ENCODE data around the gene EDNRA. TPM values are rescaled to one million over a fixed set of nuclear protein-coding genes. Genes with fewer than 3 reads are reported as not detected.

EDNRA gene
- total and polyA plus RNA-seq, 2 of the 8 experiments (the other 6 are each of a cell fraction or from before 2014, with no cell fraction given) = 1.7 to 3.3 TPM

GRCh38 chr4:147440442-147440841, 40.5 kb upstream of the EDNRA start:
- H3K79me1 ChIP-seq (ENCODE audit: low read depth, low read length) = no peaks in the 10 kb centered on the region
- no peak overlapping the region for H3K18ac ChIP-seq (ENCODE audit: extremely low read depth, low read length)
- ChIA-PET POLR2A (ENCODE audit: partially characterized antibody) (no interaction called here), CTCF (ENCODE audit: partially characterized antibody) (no interaction called here)
- no peak overlapping the region for H4K5ac ChIP-seq (ENCODE audit: insufficient read length, low read depth, low read length)
- H3K9me3 ChIP-seq (ENCODE audit: insufficient read depth in 2 of 2, low read depth in 1 of 2, low read length in 1 of 2) = no peaks in the 10 kb centered on the region
- H3K23me2 ChIP-seq (ENCODE audit: low read depth, low read length) = no peaks in the 10 kb centered on the region
- no peak overlapping the region for H3K23ac ChIP-seq (ENCODE audit: insufficient read length)
- H4K8ac ChIP-seq (ENCODE audit: extremely low read depth, insufficient read depth, low read length) = no peak overlapping the region
- no peak overlapping the region for H3K4ac ChIP-seq (replicated peaks; ENCODE audit: insufficient read length, low read depth, low read length)
- FAIRE-seq (no peak), DNase-seq (ENCODE audit: low read depth in 1 of 2, low spot score in 2 of 2) (no peak)
- no peak overlapping the region for H3K56ac ChIP-seq (replicated peaks; ENCODE audit: insufficient read length, low read depth, low read length)
- H4K91ac ChIP-seq (replicated peaks; ENCODE audit: insufficient read length, low read length) = no peak overlapping the region
- no peak overlapping the region for H2AK5ac ChIP-seq (ENCODE audit: low read depth, low read length)
- no peaks in the 10 kb centered on the region for H3K27me3 ChIP-seq (replicated peaks in 1 of 4; ENCODE audit: control insufficient read depth in 3 of 4, extremely low read depth in 1 of 4, insufficient read depth in 3 of 4, low read length in 3 of 4)
- H3K14ac ChIP-seq (ENCODE audit: insufficient read length) = no peak overlapping the region
- H2BK5ac ChIP-seq (ENCODE audit: low read depth, low read length) = no peak overlapping the region
- H2BK12ac ChIP-seq (ENCODE audit: low read depth, low read length) = no peak overlapping the region
- WGBS, 2 experiments (ENCODE audit: extremely low coverage in 1 of 2, insufficient coverage in 1 of 2, insufficient read length in 1 of 2, insufficient replicate concordance in 2 of 2, low coverage in 1 of 2, low lambda C conversion rate in 2 of 2, missing lambda C conversion rate in 1 of 2) = 86% methylated on average over 2 of the region's 2 CpGs; no CpG with 5 or more reads in 1 of the 2 experiments
- no peak overlapping the region for H2BK120ac ChIP-seq (replicated peaks; ENCODE audit: low read depth, low read length)
- H3K36me3 ChIP-seq (ENCODE audit: control insufficient read depth in 2 of 4, insufficient read depth in 4 of 4, low read length in 3 of 4) = no peaks in the 10 kb centered on the region
- no peak overlapping the region for H2BK20ac ChIP-seq (ENCODE audit: low read length)
- no peaks in the 10 kb centered on the region for H4K20me1 ChIP-seq (replicated peaks in 1 of 2; ENCODE audit: control insufficient read depth in 1 of 2, insufficient read depth in 2 of 2, low read length in 2 of 2)
- H3K4me1 ChIP-seq (replicated peaks in 1 of 4; ENCODE audit: control insufficient read depth in 3 of 4, insufficient read depth in 4 of 4, low read length in 3 of 4) = no peaks in the 10 kb centered on the region
- H3K4me3 ChIP-seq (ENCODE audit: extremely low read depth in 1 of 4, insufficient read depth in 2 of 4, low read depth in 3 of 4, low read length in 4 of 4) = no peak overlapping the region
- no peak overlapping the region for H2BK15ac ChIP-seq (ENCODE audit: low read length)
- no peak overlapping the region for H3K27ac ChIP-seq (ENCODE audit: low read depth, low read length)
- H3K9ac ChIP-seq (replicated peaks in 1 of 4; ENCODE audit: extremely low read depth in 1 of 4, low read depth in 3 of 4, low read length in 3 of 4) = no peak overlapping the region
- no peak overlapping the region for H3K4me2 ChIP-seq (ENCODE audit: insufficient read depth in 1 of 2, low read depth in 2 of 2, low read length in 2 of 2)
- H3K79me2 ChIP-seq (ENCODE audit: control insufficient read depth in 1 of 2, insufficient read depth in 2 of 2, low read length in 2 of 2) = no peaks in the 10 kb centered on the region
- no peak overlapping the region for H2AFZ ChIP-seq (ENCODE audit: low read length)
- TF ChIP-seq JUN (IDR thresholded peaks at IDR 0.05; ENCODE audit: low read depth, low read length) (no peak), HDAC2 (IDR thresholded peaks at IDR 0.05; ENCODE audit: borderline replicate concordance in 1 of 2, low read depth in 2 of 2, low read length in 2 of 2) (no peak), GTF2F1 (IDR thresholded peaks at IDR 0.05; ENCODE audit: borderline replicate concordance, low read depth, low read length) (no peak), RNF2 (IDR thresholded peaks at IDR 0.05; ENCODE audit: borderline replicate concordance, low read depth, low read length, missing control alignments, poor library complexity, severe bottlenecking) (no peak), NRF1 (IDR thresholded peaks at IDR 0.05; ENCODE audit: low read depth, low read length) (no peak), KDM4A (IDR thresholded peaks at IDR 0.05; ENCODE audit: low read depth, low read length, severe bottlenecking) (no peak), JUND (IDR thresholded peaks at IDR 0.05; ENCODE audit: low read length) (no peak), CHD2 (IDR thresholded peaks at IDR 0.05; ENCODE audit: low read length) (no peak), SP1 (IDR thresholded peaks at IDR 0.05; ENCODE audit: low read depth, low read length) (no peak), PHF8 (conservative IDR thresholded peaks at IDR 0.05; ENCODE audit: low read depth, low read length) (no peak), POU5F1 (IDR thresholded peaks at IDR 0.05; ENCODE audit: low read depth, low read length) (no peak), TAF1 (IDR thresholded peaks at IDR 0.05; ENCODE audit: low read depth, low read length) (no peak), MAFK (IDR thresholded peaks at IDR 0.05; ENCODE audit: low read depth, low read length) (no peak), SP2 (IDR thresholded peaks at IDR 0.05; ENCODE audit: low read length) (no peak), NANOG (IDR thresholded peaks at IDR 0.05; ENCODE audit: insufficient read depth, low read depth, low read length, poor library complexity, severe bottlenecking) (no peak)

All from H1 (cell line).